Activated naive CD4-positive, alpha-beta T cell (primary cell): ENCODE results near the gene MUC4.
"Not testable (repeated sequence)": the region's sequence is repeated elsewhere in the genome, so short reads cannot be mapped to it uniquely, and the experiment has no call there.

Experiments used
- DNase-seq, 4 experiments: peaks; one replicate each; lab custom pipeline; 2025; lab: John Stamatoyannopoulos, UW

Gene MUC4

DNA sequence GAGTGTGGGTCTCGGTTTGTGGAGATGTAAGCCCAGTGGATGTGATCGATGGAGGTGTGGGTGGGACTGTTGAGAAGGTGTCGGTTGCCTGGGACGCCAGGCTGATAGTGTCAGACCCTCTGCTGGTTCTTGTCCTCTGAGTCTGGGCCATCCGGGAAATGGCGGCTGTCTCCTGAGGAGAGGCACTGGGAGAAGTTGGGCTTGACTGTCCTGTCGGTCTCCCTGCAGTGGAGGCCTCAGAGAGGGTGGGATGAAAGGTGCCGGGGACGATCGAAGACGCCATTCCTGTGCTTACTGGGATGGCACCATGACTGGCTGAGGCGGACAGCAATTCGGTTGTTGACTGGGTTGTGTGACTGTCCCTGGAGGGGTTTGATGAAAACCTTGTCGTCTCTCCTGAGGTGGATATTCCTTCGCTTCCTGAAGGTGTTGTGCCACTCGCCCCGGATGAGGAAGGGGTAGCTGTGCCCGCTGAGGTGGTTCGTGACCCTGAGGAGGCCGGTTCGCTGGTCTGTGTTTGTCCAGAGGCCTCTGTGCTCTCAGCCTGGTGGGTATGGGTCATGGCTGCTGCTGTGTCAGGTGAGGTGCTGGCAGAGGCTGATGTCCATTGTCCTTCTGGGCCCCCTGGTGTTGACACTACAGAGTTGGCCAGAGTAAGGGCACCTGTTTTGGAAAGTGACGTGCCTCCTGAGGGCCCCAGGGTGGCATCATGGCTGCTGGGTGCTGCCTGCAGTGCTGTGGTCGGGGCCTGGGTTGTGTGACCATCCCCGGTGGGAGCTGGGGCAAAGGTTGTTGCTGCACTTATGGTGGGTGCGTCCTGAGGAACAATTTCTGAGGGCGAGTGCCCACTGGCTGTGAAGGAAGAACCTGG is 22.8 kb downstream of the MUC4 start:
- no peak for DNase-seq

DNA sequence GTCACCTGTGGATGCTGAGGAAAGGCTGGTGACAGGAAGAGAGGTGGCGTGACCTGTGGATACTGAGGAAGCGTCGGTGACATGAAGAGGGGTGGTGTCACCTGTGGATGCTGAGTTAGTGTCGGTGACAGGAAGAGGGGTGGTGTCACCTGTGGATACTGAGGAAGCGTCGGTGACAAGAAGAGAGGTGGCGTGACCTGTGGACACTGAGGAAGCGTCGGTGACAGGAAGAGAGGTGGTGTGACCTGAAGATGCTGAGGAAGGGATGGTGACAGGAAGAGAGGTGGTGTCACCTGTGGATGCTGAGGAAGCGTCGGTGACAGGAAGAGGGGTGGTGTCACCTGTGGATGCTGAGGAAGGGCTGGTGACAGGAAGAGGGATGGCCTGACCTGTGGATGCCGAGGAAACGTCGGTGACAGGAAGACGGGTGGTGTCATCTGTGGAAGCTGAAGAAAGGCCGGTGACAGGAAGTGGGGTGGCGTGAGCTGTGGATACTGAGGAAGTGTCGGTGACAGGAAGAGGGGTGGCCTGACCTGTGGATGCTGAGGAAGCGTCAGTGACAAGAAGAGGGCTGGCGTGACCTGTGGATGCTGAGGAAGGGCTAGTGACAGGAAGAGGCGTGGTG is 25.8 kb downstream of the MUC4 start:
- DNase-seq = not testable (repeated sequence)

DNA sequence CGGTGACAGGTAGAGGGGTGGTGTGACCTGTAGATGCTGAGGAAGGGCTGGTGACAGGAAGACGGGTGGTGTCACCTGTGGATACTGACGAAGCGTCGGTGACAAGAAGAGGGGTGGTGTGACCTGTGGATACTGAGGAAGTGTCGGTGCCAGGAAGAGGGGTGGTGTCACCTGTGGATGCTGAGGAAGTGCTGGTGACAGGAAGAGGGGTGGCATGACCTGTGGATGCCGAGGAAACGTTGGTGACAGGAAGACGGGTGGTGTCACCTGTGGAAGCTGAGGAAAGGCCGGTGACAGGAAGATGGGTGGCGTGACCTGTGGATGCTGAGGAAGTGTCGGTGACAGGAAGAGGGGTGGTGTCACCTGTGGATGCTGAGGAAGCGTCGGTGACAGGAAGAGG is 27.7 kb downstream of the MUC4 start:
- not testable (repeated sequence) for DNase-seq

DNA sequence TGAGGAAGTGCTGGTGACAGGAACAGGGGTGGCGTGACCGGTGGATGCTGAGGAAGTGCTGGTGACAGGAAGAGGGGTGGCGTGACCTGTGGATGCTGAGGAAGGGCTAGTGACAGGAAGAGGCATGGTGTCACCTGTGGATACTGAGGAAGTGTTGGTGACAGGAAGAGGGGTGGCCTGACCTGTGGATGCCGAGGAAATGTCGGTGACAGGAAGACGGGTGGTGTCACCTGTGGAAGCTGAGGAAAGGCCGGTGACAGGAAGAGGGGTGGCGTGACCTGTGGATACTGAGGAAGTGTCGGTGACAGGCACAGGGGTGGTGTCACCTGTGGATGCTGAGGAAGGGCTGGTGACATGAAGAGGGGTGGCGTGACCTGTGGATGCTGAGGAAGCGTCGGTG is 30.5 kb downstream of the MUC4 start:
- not testable (repeated sequence) for DNase-seq

DNA sequence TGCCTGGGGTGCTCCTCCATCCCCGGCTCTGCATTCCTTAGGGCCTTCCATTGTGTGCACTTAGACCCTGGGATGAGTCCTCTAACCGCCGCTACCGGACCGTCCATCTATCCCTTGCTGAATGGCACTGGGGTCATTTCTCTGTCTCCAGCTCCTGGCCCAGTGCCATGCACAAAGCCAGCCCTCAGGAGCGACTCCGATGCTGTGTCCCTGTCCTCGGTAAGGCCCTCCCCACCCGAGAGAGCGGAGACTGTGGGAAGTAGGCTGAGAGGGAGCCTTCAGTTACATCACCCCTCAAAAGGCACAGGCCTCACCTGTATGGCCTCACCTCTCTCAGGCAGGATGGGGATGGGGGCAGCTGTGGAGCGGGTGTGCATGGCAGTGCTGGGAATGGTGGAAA is 33.8 kb downstream of the MUC4 start:
- DNase-seq = no peak

DNA sequence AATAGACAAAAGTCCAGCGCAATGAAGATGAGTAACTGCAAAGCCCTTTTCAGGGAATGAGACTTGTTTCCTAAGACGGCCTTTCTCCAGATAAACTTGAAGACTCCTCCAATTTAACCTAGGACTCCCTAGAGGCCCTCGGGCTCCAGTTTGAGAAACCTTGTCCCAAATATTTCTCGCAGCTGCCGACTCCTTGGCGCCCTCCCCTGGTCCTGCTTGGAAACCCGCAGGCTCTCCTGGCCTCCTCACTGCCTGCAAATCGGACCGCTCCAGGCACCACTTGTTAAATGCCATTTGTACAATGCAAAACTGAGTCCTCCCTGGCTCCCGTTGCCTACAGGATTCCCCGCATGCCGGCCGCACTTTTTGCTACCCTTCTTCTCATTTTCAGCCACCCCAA is 36.8 kb downstream of the MUC4 start:
- DNase-seq = no peak

DNA sequence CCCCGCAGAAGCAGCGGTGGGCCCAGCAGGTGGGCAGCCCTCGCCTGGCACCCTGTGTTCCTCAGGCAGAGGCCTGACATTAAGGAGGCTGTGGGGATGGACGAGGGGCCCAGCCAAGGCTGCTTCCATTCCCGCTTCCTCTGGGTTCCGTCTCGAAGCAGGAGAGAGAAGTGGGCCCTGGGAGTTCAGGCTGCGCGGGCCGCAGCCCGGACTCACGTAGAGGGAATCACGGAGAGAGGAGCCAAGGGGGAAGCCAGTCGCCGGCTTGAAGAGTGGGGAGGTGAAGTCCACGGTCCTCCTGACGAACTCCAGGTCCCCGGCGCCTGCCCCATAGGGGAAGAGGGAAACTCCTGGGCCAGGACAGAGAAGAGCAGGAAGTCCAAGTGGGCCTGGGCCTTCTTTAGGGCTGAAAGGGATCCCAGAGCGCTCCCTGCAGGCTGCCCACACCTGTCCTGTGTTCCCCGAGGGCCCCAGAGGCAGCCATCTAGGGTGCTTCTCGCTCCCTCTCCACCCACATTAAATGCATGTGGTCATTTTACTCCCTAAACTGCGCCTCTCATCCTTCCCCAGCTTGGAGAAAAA is 37.7 kb downstream of the MUC4 start:
- no peak for DNase-seq

DNA sequence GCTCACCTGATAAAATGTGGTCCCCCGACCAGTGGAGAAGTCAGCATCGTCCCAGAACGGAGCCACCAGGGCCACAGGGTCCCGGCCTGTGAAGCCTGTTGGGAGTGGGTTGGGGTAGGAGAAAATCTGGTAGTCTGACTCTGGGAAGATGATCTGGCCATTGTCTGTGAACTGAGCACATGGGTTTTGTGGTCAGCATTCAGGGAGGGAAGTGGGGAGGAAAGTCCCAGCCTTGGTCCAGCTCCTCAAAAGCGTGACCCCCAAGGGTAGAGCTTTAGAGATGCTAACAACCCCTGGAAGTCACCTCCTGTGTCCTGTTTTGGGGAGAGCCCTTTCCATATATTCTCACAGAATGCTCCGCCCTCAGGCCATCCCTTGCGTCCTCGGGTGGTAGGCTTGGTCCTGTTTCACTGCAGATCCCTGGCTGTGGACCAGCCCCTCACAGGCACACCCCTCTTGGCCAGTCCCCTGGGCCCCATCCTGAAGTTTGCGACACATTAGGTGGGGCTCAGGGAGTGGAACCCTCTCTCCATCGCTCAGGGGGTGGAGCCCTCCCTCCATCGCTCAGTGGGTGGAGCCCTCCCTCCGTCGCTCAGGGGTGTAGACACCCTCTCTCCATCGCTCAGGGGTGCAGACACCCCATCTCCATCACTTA is 40.0 kb downstream of the MUC4 start:
- DNase-seq = no peak

DNA sequence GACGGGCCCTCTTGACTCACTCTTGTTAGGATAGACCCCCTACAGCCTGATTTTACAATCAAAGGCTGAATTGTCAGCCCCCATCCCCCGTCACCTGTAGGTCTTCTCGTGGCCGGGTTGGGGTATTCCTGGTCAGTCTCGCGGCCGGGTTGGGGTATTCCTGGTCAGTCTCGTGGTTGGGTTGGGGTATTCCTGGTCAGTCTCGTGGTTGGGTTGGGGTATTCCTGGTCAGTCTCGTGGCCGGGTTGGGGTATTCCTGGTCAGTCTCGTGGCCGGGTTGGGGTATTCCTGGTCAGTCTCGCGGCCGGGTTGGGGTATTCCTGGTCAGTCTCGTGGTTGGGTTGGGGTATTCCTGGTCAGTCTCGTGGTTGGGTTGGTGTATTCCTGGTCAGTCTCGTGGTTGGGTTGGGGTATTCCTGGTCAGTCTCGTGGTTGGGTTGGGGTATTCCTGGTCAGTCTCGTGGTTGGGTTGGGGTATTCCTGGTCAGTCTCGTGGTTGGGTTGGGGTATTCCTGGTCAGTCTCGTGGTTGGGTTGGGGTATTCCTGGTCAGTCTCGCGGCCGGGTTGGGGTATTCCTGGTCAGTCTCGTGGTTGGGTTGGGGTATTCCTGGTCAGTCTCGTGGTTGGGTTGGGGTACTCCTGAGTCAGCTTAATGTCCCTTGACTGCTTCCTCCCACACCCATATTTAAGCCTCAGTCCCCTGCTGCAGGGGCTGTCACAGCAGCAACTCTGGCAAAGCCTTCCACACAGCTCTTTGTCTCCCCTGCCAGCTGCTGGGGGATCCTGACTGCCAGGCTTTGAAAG is 40.7 kb downstream of the MUC4 start:
- DNase-seq = not testable (repeated sequence)

DNA sequence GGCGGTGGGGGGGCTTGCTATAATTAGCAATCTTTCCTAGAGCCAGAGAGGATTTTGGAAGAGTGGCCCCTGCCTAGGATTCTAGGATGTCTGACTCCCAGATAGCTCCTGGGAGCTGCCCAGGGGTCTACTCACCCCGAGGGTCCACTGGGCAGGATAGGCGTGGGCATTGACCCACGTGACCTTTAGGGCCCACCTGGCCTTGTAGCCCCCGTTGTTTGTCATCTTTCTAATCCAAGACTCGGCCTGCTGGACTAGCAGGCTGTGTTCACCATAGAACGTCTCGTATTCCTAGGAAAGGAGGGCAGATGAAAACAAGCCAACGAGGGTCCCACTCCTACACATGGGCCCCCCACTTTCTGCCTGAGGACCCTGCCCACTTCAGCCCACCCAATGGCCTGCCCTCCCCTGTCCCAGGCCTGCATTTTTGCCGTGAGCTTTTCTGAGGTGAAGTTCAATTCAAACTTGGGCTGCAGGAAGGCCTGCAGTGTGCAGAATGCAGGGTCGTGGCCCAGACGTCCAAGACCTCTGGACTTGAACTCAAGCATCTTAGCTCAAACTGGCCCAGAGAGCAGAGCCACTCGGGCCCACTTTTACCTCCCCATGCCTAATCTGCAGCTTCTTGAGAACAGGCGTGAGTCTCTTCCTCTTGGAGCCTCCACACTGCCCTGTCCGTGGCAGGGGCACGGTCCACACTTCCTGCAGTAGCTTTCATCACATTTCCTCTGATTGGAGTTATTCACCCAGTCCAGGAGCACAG is 41.5 kb downstream of the MUC4 start:
- no peak for DNase-seq

DNA sequence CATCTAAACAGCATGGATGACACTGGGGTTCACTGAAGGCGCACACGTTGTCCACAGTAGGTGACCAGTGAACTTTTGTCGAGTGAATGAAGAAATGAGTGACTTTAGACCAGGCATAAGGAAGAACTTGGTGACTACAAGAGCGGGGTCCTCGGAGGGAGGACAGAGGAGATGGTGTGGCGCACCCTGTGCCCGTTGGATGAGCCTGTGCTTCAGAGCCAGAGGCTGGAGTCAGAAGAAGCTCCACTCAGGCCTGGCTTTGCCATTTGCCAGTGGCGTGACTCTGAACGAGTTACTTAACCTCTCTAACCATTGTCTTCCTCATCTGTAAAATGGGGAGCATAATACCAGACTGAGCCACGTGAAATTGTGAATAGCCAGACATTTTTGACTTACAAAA is 42.2 kb downstream of the MUC4 start:
- DNase-seq = no peak

DNA sequence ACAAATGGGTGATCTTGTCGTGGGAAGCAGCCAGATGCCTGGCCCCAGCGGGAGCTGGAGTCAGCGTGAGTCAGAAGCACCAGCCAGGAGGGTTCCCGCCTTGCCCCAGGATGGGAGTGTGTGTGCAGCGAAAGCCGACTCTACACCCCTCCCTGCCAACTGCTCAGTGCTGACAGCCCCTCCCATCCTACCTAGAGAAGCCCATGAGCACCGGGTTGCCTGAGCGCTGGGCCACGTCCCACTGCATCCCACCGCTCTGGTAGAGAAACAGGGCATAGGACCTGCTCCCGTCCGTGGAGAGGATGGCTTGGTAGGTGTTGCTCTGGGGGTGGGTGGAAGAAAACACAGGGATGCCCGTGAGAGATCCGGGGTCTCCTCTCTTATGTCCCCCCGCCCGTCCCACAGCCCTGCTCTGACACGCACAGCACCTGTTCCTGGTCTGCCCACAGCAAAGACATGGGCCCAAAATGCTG is 42.9 kb downstream of the MUC4 start:
- no peak for DNase-seq

DNA sequence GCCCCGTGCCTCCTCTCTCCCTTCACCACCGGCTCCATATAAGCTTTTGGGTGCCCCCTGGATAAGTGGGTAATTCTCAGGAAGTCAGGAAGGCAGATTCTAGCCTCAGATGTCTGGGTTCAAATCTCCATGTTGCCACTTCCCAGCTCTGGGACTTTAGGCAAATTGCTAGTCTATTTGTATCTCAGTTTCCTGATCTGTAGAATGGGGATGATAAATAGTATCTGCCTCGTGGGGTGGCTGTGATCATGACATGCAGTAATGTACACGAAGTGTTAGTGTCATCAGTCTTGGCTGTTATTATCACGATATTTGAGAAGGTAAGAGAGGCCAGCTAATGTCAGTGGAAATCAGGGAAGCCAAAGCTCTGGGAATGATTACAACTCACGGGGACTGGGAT is 43.3 kb downstream of the MUC4 start:
- no peak for DNase-seq

DNA sequence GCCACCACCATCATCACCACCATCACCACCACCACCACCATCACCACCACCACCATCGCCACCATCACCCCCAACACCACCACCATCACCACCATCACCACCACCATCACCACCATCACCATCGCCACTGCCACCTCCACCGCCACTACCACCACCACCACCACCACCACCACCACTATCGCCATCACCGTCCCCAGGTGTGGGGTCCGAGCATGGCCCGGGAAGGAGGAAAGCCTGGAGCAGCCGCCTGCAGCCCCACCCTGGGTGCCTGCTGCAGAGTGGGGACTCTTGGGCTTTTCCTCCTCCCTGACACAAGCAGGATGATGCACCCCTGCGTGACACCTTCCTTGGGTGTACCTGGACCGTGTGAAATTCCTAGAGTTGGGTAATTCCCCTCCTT is 43.9 kb downstream of the MUC4 start:
- DNase-seq = no peak

DNA sequence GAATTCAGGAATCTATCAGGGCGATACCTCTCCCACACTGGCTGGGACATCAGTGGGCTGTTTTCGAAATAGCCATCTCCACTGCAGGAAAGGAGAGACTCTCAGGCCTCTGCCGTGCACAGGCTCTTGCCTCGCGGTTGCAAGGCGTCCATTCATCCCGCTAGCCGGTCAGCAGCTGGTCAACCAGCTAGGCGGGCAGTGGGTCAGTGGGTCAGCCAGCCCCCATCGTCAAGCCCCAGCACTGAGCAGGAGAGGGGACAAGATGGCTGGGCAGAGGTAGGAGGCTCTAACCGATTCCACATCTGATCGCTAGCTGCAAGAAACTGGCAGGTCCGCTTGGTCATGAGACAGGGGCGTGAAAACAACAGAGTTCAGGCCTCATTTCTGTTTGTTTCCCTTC is 45.1 kb downstream of the MUC4 start:
- DNase-seq = no peak

DNA sequence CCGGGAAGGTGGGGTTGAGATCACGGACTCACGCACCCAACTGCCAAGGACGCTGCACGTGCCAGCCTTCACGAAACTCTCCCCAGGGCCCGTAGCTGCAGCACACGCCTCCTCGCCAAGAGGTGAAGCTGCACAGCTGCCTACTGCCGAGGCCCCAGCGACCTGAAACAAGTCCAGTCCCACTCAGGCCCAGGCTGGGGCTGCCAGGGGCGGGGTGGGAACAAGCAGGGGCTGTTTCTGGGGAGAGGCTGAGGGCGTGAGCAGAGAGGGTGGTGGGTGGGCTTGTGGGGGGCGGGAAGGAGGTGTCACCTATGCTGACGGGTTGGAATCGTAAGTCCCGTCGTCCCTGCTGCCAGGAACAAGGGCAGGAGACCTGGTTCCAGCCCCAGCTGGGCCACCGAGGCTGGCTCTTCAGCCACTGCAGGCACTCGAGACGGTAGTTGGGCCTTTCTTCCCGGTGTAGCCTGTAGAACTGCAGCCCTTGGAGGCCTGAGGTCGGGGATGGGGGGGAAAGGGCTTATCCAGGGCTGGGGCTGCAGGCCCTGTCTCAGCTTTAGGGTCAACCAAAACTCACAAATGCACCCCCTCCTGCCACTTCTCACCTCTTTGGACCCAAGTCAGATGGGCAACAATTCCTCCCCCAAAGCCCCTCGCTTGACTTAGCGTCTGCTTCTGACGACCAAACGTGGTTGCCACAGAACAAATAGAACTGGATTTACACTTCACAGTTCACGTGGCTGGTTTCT is 46.6 kb downstream of the MUC4 start:
- DNase-seq = no peak

DNA sequence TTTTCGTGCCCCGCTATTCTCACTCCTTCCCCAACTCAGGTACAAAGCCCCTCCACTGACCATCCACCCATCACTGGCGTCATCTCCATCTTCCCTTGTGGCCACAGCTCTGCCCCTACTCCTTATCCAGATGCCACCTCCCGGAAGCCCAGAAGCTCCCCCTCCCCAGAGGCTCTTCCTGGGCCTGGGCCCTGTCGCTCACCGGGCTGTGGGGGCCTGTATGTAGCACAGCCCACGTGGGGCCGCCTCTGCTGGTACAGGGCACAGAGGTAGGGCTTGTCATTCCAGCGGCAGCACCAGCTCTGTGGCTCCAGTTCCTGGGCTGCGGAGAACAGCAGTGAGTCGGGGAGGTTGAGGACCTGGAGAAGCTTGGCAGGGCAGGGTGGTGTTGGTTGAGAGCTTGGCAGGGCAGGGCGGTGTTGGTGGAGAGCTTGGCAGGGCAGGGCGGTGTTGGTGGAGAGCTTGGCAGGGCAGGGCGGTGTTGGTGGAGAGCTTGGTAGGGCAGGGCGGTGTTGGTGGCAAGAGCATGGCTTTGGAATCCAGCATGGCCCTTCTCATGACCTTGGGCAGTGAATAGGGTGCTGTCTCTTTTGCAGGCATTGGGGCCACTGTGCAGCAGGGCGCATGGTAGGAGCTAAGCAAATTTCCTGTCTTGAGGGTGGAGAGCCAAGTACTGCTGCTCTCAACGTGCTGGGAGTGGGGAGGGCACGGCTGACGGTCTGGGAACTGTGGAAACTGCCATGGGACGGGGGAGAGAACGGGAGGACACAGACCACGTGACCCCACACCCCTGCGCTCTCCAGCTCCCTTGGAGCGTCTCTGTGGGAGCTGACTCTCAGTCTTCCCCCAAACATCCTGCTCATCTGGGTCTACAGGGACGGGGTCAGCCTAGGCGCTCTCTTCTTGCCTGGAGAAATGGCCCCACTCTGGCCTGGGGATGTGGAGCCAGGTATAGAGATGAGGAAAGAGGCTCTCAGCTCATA is 47.6 kb downstream of the MUC4 start:
- no peak for DNase-seq

DNA sequence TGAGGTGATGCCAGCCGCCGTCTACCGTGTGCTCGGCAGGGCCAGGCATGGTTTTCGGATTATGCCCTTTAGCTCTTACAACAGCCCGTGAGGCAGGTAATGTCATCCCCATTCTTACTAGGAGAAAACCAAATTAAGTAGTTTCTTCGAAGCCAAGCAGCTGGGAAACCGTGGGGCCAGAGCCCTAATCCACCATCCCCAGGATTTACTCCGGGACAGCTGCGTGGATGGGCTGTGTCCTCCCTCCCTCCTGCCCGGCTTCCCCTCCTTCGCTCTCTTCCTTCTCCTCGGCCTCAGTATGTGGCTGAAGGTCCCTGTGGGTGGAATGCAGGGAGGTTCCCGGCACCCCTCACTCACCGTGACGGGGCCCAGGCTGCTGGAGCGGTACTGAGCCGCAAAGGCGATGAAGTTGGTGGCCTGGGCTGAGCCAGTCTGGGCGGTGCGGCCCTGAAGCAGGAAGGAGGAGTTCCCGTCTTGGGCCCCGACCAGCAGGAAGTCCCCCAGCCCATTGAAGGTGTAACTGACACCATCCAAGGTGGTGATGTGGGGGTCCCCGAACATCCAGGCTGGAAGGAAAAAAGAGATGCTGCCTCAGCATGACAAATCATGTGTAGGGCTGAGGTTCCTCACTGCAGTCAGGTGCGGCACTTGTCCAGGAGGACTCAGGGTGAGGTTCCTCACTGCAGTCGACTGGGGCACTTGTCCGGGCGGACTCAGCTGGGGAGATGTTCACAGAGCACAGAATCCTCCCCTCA is 48.5 kb downstream of the MUC4 start:
- DNase-seq = no peak
